ENCODE data around the gene CELA2B.
A peak's percentile ranks its signal among the peaks of the same experiment; 100 is the strongest.

The CELA2B gene

DNA sequence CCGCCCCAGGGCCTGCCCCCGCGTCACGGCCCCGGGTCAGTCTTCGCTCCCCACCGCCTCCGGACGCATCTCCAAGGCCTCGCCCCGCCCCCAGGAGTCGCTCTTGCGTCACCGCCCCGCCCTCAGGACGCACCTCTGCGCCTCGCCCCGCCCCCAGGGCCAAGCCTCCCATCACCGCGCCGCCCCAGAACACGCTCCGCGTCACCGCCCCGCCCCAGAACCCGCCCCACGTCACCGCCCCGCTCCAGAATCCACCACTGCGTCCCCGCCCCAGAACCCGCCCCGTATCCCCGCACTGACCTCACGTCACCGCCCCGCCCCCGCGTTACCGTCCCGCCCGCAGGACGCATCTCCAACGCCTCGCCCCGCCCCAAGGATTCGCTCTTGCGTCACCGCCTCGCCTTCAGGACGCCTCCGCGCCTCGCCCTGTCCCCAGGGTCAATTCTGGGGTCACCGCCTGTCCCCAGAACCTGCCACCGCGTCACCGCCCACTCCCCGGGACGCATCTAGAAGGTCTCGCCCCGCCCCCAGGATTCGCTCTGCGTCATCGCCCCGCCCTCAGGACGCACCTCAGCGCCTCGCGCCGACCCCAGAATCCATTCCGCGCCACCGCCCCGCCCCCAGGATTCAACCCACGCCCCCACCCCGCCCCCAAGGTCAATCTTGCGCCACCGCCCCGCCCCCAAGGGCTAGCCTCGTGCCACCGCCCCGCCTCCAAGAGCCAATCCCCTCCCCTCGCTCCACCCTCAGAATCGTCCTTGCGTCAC, 48.6 kb downstream of the CELA2B start:
- H3K27ac ChIP-seq (ENCODE audit: low read length): no peak overlapping the region
- peak overlapping the region in 1 of 2 donors; percentile 72 for H3K4me3 ChIP-seq (ENCODE audit: low read depth in 1 of 2, low read length in 2 of 2)
- no peaks in the 10 kb centered on the region for H3K36me3 ChIP-seq (ENCODE audit: control insufficient read depth in 1 of 2, insufficient read depth in 2 of 2, low read length in 2 of 2)
- H3K4me1 ChIP-seq (ENCODE audit: control insufficient read depth in 1 of 2, insufficient read depth in 2 of 2, low read length in 2 of 2): peaks cover 7 to 29% of the 10 kb centered on the region in 2 donors
- no peaks in the 10 kb centered on the region for H3K27me3 ChIP-seq (ENCODE audit: low read depth, low read length)
- no peaks in the 10 kb centered on the region for H3K9me3 ChIP-seq (ENCODE audit: control insufficient read depth in 1 of 2, low read length in 2 of 2)

DNA sequence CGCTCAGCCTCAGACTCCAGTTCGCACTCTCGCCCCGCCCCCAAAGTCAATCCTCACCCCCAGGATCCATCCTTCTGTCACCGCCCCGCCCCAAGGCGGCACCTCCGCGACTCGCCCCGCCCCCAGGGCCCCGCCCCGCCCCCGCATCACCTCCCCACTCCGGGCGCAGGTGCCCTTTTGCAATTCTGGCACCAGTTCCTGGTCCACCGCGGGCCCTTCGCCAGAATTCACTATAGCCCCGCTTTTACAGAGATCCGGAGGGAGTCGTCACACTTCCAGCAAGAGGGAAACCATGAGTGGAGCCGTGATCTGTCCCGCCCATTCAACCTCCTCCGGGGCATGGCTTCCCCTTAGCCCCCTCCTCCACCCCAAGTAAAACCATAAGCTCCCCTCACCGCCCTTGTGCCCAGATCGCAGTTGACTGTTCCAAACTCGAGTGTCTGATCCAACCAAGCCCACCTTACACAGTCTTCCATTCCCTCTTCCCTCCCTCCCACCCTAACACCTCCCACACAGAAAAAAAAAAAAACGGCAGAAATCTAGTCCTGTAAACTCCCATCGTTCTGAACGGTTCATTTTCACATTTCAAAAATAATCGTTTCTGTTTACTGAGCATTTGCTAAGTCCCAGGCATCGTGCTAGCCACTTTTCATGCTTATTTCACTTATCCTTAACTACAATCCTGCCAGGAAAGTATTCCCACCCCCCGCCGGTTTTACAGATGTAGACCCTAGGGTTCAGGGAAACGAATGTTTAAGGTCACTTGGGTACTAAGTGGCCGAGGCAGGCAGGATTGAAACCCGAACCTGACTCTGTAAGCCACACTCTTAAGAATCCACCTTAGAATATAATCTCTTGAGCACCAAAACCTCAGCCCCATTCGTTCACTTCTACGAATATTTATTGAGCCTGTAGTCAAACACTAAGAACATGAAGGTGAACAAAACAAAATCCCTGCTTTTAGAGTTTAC, 49.4 kb downstream of the CELA2B start:
- H3K27ac ChIP-seq (ENCODE audit: low read length): peak overlapping the region; percentile 96
- H3K4me1 ChIP-seq (ENCODE audit: control insufficient read depth in 1 of 2, insufficient read depth in 2 of 2, low read length in 2 of 2): peaks cover 7 to 29% of the 10 kb centered on the region in 2 donors
- peaks cover 2% of the 10 kb centered on the region in 2 donors for H3K36me3 ChIP-seq (ENCODE audit: control insufficient read depth in 1 of 2, insufficient read depth in 2 of 2, low read length in 2 of 2)
- H3K4me3 ChIP-seq (ENCODE audit: low read depth in 1 of 2, low read length in 2 of 2): peak overlapping the region; percentile 60 to 91
- no peaks in the 10 kb centered on the region for H3K27me3 ChIP-seq (ENCODE audit: low read depth, low read length)
- no peaks in the 10 kb centered on the region for H3K9me3 ChIP-seq (ENCODE audit: control insufficient read depth in 1 of 2, low read length in 2 of 2)

DNA sequence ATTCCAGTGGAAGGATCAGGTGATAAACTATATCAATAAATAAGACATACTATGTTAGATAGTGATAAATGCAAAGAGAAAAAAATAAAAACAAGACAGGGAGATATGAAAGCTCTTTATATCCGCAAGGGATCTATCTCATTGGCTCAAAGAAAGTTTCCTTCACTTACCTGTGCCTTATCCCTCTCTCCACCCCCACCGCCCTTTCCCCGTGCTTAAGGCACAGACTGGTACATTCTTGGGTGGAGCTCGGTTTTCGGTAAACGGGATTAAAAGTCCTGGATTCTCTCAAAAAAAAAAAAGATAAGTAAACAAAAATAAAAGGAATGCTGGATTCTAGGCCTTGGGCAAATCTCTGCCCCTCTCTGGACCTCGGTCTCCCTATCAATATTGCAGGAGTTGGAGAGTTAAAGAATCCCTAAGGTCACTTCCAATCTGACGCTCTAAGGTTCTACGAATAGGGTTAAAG, 50.2 kb downstream of the CELA2B start:
- Histone ChIP-seq H3K4me1 (ENCODE audit: control insufficient read depth in 1 of 2, insufficient read depth in 2 of 2, low read length in 2 of 2) (peaks cover 7 to 29% of the 10 kb centered on the region in 2 donors), H3K9me3 (ENCODE audit: control insufficient read depth in 1 of 2, low read length in 2 of 2) (no peaks in the 10 kb centered on the region), H3K4me3 (ENCODE audit: low read depth in 1 of 2, low read length in 2 of 2) (peak overlapping the region; percentile 60 to 91), H3K27ac (ENCODE audit: low read length) (peak overlapping the region; percentile 96), H3K36me3 (ENCODE audit: control insufficient read depth in 1 of 2, insufficient read depth in 2 of 2, low read length in 2 of 2) (peaks cover 4 to 6% of the 10 kb centered on the region in 2 donors), H3K27me3 (ENCODE audit: low read depth, low read length) (no peaks in the 10 kb centered on the region)

GRCh38 chr1:15526490-15527339, 50.8 kb downstream of the CELA2B start, which contains the start of gene DNAJC16:
Gene DNAJC16 (plus strand): TSS chr1:15526848. CDS start chr1:15529106, 2,258 bp downstream.
- Histone ChIP-seq H3K27me3 (ENCODE audit: low read depth, low read length) (no peaks in the 10 kb centered on the region), H3K36me3 (ENCODE audit: control insufficient read depth in 1 of 2, insufficient read depth in 2 of 2, low read length in 2 of 2) (peaks cover 4 to 7% of the 10 kb centered on the region in 2 donors), H3K9me3 (ENCODE audit: control insufficient read depth in 1 of 2, low read length in 2 of 2) (no peaks in the 10 kb centered on the region), H3K4me3 (ENCODE audit: low read depth in 1 of 2, low read length in 2 of 2) (peak within 1 kb of the TSS; percentile 60 to 91), H3K27ac (ENCODE audit: low read length) (peak within 1 kb of the TSS; percentile 96), H3K4me1 (ENCODE audit: control insufficient read depth in 1 of 2, insufficient read depth in 2 of 2, low read length in 2 of 2) (peaks cover 7 to 29% of the 10 kb centered on the region in 2 donors)

- H3K27me3 ChIP-seq (ENCODE audit: low read depth, low read length): no peaks in the 10 kb centered on the region
Measured at GRCh38 chr1:15531003-15531402, 55.1 kb downstream of the CELA2B start.

DNA sequence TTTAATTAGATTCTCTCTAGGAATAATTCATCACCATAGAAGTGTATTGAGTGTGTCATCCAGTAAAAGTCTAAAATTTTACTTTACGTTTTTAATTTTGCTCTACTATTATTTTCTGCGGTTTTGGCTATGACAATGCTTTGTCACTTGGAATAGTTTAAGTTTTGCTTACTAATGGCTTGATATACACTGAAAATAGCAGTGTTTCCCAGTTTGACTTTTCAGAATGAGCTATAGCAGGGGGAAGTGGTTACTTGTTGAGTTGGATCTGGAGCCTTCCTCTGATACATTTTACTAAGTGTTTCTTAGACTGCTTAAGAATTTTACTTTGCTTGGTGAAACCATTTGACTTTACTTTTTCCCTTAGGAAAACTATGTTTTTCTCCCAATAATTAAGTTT, 55.8 kb downstream of the CELA2B start:
- peaks cover 0 to 11% of the 10 kb centered on the region in 2 donors for H3K4me1 ChIP-seq (ENCODE audit: control insufficient read depth in 1 of 2, insufficient read depth in 2 of 2, low read length in 2 of 2)
- H3K27ac ChIP-seq (ENCODE audit: low read length): no peak overlapping the region
- H3K4me3 ChIP-seq (ENCODE audit: low read depth in 1 of 2, low read length in 2 of 2): no peak overlapping the region
- no peaks in the 10 kb centered on the region for H3K9me3 ChIP-seq (ENCODE audit: control insufficient read depth in 1 of 2, low read length in 2 of 2)
- H3K27me3 ChIP-seq (ENCODE audit: low read depth, low read length): no peaks in the 10 kb centered on the region
- H3K36me3 ChIP-seq (ENCODE audit: control insufficient read depth in 1 of 2, insufficient read depth in 2 of 2, low read length in 2 of 2): peaks cover 9 to 31% of the 10 kb centered on the region in 2 donors

More at GRCh38 chr1:15531003-15531402, 55.1 kb downstream of the CELA2B start:
- H3K9me3 ChIP-seq (ENCODE audit: control insufficient read depth in 1 of 2, low read length in 2 of 2): no peaks in the 10 kb centered on the region
- no peak overlapping the region for H3K27ac ChIP-seq (ENCODE audit: low read length)
- H3K36me3 ChIP-seq (ENCODE audit: control insufficient read depth in 1 of 2, insufficient read depth in 2 of 2, low read length in 2 of 2): peaks cover 9 to 24% of the 10 kb centered on the region in 2 donors
- no peak overlapping the region for H3K4me3 ChIP-seq (ENCODE audit: low read depth in 1 of 2, low read length in 2 of 2)
- H3K4me1 ChIP-seq (ENCODE audit: control insufficient read depth in 1 of 2, insufficient read depth in 2 of 2, low read length in 2 of 2): peaks cover under 1 to 14% of the 10 kb centered on the region in 2 donors

GRCh38 chr1:15538771-15539170, 62.9 kb downstream of the CELA2B start:
- peaks cover 43 to 69% of the 10 kb centered on the region in 2 donors for H3K36me3 ChIP-seq (ENCODE audit: control insufficient read depth in 1 of 2, insufficient read depth in 2 of 2, low read length in 2 of 2)
- no peak overlapping the region for H3K4me3 ChIP-seq (ENCODE audit: low read depth in 1 of 2, low read length in 2 of 2)
- H3K9me3 ChIP-seq (ENCODE audit: control insufficient read depth in 1 of 2, low read length in 2 of 2): no peaks in the 10 kb centered on the region
- H3K27me3 ChIP-seq (ENCODE audit: low read depth, low read length): no peaks in the 10 kb centered on the region
- H3K4me1 ChIP-seq (ENCODE audit: control insufficient read depth in 1 of 2, insufficient read depth in 2 of 2, low read length in 2 of 2): no peaks in the 10 kb centered on the region
- no peak overlapping the region for H3K27ac ChIP-seq (ENCODE audit: low read length)

DNA sequence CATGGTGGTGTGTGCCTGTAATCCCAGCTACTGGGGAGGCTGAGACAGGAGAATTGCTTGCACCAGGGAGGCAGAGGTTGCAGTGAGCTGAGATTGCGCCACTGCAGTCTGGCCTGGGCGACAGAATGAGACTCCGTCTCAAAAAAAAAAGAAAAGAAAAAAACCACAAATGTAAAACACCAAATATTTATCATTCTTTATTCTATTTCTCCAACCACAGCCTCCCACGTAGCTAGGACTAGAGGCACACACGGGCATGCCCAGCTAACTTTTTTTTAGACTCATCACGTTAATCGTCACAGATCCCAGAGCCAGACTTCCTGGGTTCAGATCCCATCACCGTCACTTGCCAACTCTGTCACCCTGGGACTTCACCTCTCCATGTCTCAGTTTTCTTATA, 64.3 kb downstream of the CELA2B start:
- Histone ChIP-seq H3K27me3 (ENCODE audit: low read depth, low read length) (no peaks in the 10 kb centered on the region), H3K36me3 (ENCODE audit: control insufficient read depth in 1 of 2, insufficient read depth in 2 of 2, low read length in 2 of 2) (peaks cover 52 to 67% of the 10 kb centered on the region in 2 donors), H3K4me1 (ENCODE audit: control insufficient read depth in 1 of 2, insufficient read depth in 2 of 2, low read length in 2 of 2) (no peaks in the 10 kb centered on the region), H3K27ac (ENCODE audit: low read length) (no peak overlapping the region), H3K4me3 (ENCODE audit: low read depth in 1 of 2, low read length in 2 of 2) (no peak overlapping the region), H3K9me3 (ENCODE audit: control insufficient read depth in 1 of 2, low read length in 2 of 2) (no peaks in the 10 kb centered on the region)

Data from muscle layer of duodenum (tissue), 2 donors.